Dendritic cell treated with granulocyte-macrophage colony-stimulating factor and Interleukin-4, amounts not matched to agents 40 ng/mL and 50 ng/mL, for 4 days (primary cell): Measurements from ENCODE around the gene ZACN.
A peak's percentile ranks its signal among the peaks of the same experiment; 100 is the strongest.
"Not testable (repeated sequence)": the region's sequence is repeated elsewhere in the genome, so short reads cannot be mapped to it uniquely, and the experiment has no call there.

ENCODE experiments used
- H3K27ac Mint-ChIP-seq: one replicate; pipeline ENCODE4 v1.8.0; 2022; ENCODE audit warnings: mild to moderate bottlenecking, mixed read lengths
- H3K27me3 Mint-ChIP-seq: one replicate; pipeline ENCODE4 v1.8.0; 2022; ENCODE audit warnings: mild to moderate bottlenecking, mixed read lengths
- H3K36me3 Mint-ChIP-seq: one replicate; pipeline ENCODE4 v1.8.0; 2022; ENCODE audit warnings: low read depth, mixed read lengths
- H3K4me1 Mint-ChIP-seq: one replicate; pipeline ENCODE4 v1.8.0; 2022; ENCODE audit warnings: low read depth, mixed read lengths
- H3K4me3 Mint-ChIP-seq: one replicate; pipeline ENCODE4 v1.8.0; 2022; ENCODE audit warnings: mild to moderate bottlenecking, moderate library complexity, mixed read lengths
- H3K9me3 Mint-ChIP-seq: one replicate; pipeline ENCODE4 v1.8.0; 2022; ENCODE audit warnings: mixed read lengths
- intact Hi-C: fragments of 100-400 bp; cut with micrococcal nuclease; formaldehyde crosslinking; loops from one replicate; pipeline ENCODE4 v1.15.0; 2022

The ZACN gene

DNA sequence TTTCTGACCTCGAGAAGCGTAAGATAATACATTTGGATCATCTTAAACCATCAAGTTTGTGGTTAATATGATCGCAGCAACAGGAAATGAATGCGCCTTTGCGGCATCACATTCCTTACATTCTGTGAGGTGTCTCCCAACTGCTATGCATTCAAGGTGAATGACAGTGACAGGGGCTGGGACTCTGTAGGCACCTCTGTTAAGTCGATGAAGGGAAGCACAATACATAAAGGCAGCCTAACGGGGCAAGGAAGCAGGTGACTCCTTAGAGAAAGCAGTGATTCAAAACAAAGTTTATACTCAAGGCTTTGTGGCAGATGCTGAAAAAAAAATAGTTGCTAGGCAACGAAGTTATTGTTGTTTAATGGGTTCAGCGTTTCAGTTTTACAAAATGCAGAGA is 30.3 kb upstream of the ZACN start:
- H3K27me3 Mint-ChIP-seq, result no peaks in the 10 kb centered on the region
- no peaks in the 10 kb centered on the region for H3K9me3 Mint-ChIP-seq
- H3K4me3 Mint-ChIP-seq, result no peak overlapping the region
- H3K36me3 Mint-ChIP-seq, result peaks cover 95% of the 10 kb centered on the region
- intact Hi-C loops, result no loop called here
- peak overlapping the region; percentile 58 for H3K27ac Mint-ChIP-seq
- peaks cover 44% of the 10 kb centered on the region for H3K4me1 Mint-ChIP-seq

DNA sequence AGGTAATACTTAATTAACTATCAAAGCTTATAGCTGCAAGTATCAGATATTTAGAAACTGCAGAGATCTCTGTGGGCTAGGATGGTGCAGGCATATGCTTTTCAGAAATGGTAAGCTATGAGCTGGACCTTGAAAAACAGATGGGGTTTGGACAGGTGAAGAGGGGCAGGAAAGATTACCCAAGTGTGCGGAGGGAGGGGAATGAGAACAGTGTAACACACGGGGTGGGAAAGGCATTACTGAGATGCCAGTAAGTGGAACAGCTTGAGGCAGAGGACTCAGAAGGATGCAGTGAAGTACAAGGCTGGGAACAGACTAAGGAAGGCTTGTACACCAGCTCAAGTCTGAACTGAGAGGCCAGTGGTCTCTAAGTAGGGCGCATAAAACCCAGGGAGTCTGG is 29.7 kb upstream of the ZACN start:
- H3K4me1 Mint-ChIP-seq, result peaks cover 49% of the 10 kb centered on the region
- no peaks in the 10 kb centered on the region for H3K9me3 Mint-ChIP-seq
- intact Hi-C loops, result no loop called here
- no peaks in the 10 kb centered on the region for H3K27me3 Mint-ChIP-seq
- peak overlapping the region; percentile 10 for H3K27ac Mint-ChIP-seq
- H3K4me3 Mint-ChIP-seq, result no peak overlapping the region
- H3K36me3 Mint-ChIP-seq, result peaks cover 95% of the 10 kb centered on the region

DNA sequence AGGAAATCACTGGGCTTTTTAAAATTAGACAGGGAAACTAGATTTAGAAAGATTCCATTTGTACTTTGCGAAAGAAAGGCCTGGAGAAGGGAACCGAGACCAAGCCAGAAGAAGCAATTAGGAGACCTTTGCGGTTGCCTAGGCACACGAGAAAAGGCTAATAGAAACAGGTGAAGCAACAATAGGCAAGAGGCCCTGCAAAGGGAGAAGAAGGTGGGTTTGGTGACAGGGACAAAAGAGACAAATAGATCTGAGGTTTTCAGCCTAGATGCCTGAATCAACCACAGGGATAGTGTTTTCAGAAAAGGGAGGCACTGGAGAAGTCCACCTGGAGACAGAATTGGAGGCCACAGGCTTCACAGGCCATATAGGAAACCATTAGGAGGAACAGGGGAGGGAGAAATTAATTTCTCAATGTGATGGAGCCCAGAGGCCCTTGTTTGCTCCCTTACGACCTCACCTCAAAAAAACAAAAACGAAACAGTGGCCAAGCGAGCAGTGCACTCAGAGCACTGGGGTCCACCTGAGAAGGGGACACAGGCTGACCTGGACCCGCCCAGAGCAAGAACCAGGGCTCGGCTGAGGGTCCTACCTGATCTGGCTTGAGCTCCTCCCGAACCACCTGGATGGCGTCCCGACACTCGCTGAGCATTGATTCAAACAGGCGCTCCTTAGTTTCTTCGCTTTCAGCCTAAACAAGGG is 29.0 kb upstream of the ZACN start:
- intact Hi-C loops, result no loop called here
- H3K4me1 Mint-ChIP-seq, result peaks cover 49% of the 10 kb centered on the region
- H3K36me3 Mint-ChIP-seq, result peaks cover 95% of the 10 kb centered on the region
- no peaks in the 10 kb centered on the region for H3K27me3 Mint-ChIP-seq
- H3K9me3 Mint-ChIP-seq, result no peaks in the 10 kb centered on the region
- no peak overlapping the region for H3K27ac Mint-ChIP-seq
- H3K4me3 Mint-ChIP-seq, result no peak overlapping the region

DNA sequence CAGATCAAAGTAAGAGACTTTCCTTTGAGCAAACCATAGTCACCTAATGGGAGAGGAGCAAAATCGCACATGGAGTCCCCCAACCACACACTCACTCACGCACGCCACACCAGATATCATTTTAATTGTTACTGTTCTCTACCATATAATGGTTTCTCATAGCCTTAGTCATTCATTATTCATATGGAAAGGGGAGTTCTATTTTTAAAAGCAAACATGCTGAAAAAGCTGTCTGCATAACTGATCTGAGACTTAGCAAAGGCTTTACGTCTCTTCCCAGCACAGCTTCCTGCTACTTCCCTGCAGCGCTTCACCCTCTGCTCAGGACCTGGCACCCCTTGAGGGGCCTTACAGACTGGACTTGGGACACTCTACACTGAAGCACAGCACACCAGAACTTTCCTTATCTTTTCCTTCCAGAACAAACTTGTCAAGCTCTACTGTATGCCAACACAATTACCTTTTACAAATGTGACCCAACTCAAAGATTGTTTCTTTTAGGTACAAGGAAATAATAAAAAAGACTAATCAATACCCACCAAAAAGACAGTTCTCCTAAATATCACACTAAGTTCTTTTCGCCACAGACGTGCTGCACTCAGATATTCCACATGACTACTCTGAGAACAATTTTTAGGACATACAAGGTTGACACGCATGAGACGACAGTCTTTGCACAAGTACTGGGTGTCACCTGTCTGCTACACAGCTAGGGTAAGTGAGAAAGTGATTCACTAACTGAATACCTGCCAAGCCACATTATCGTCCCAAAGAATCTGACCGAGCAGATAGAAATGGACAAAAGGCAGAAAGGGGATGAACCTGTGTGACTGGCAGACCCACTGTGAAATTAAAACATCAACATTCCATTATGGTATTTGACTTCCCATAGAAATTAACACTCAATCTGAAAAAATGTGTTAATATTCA is 28.2 kb upstream of the ZACN start:
- peaks cover 95% of the 10 kb centered on the region for H3K36me3 Mint-ChIP-seq
- H3K4me1 Mint-ChIP-seq, result peaks cover 49% of the 10 kb centered on the region
- no peak overlapping the region for H3K27ac Mint-ChIP-seq
- H3K4me3 Mint-ChIP-seq, result no peak overlapping the region
- intact Hi-C loops, result no loop called here
- no peaks in the 10 kb centered on the region for H3K27me3 Mint-ChIP-seq
- H3K9me3 Mint-ChIP-seq, result no peaks in the 10 kb centered on the region

DNA sequence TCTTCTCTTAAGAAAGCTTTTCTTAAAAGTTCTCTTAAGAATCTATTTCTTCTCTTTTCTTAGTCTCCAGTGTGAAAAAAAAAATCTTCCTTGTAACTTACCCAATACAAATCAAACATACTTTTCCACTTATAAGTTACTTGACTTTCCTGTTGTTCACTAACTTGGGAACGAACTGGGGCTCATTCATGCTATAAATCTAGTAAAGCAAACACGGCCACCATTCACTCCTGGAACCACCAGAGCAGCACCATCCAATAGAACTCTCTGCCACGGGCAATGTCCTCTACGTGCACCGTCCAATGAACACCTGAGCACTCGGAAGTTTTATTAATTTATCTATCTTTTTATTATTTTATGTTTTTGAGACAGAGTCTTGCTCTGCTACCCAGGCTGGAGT is 27.4 kb upstream of the ZACN start:
- peaks cover 42% of the 10 kb centered on the region for H3K4me1 Mint-ChIP-seq
- intact Hi-C loops, result no loop called here
- H3K27me3 Mint-ChIP-seq, result no peaks in the 10 kb centered on the region
- H3K4me3 Mint-ChIP-seq, result no peak overlapping the region
- H3K36me3 Mint-ChIP-seq, result peaks cover 95% of the 10 kb centered on the region
- H3K27ac Mint-ChIP-seq, result peak overlapping the region; percentile 18
- no peaks in the 10 kb centered on the region for H3K9me3 Mint-ChIP-seq

DNA sequence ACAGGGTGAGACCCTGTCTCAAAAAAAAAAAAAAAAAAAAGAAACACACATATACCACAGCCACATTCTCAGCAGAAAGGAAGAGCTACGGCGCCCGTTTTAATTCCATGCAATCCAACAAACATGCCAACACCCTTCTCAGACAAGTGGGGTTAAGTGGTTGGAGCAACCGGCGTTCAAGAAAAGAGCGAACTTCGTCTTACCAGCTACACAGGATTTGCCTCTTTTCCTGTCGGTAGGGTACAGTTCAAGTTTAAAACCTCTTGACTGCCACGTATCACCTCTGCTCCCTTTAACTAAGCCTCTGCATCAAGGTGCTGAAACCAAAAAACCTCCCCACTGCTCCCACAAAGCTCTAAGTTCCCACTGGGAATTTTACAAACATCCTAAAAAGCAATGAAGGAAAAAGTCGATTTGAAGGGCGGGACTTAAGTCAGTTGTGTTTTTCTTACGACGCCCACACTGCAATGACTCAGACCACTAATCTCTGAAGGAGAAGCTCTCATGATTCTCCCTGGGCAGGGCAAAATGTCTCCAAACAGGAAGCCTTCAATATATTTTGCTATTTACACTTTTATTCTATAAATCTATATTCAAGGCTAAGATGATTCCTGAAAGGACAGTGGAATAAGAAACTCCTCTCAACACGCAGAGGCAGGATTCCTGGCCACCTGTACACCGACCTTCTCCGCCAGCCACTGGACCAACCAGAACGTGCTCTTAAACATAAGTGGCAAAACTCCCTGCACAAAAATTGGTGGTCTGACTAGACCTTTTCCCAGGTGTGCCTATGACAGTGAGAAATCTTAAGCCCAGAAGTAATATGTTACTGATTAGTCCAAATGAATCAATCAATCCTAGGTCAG is 25.5 kb upstream of the ZACN start:
- Mint-ChIP-seq H3K27ac (no peak overlapping the region), H3K9me3 (no peaks in the 10 kb centered on the region), H3K27me3 (no peaks in the 10 kb centered on the region), H3K4me1 (peaks cover 33% of the 10 kb centered on the region), H3K4me3 (no peak overlapping the region), H3K36me3 (peaks cover 96% of the 10 kb centered on the region)
- intact Hi-C loops, result no loop called here

DNA sequence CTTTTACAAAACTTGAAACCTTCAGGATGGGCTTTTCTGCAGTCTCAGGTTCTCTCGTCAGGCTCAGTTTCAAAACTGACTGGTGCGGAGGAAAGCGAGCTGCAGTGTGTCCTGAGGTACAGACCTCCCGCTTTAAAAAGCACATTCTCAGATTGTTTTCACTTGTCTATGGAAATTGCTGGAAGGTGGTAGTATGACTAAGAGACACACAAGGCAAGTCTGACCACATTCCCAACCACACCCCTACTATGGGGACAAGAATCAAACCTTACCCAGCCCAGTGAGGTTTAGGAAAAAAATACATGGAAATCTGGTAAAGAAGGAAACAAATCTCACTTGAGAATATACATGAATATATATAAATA is 24.9 kb upstream of the ZACN start:
- Mint-ChIP-seq H3K4me3 (no peak overlapping the region), H3K27me3 (no peaks in the 10 kb centered on the region), H3K9me3 (no peaks in the 10 kb centered on the region), H3K36me3 (peaks cover 96% of the 10 kb centered on the region), H3K4me1 (peaks cover 27% of the 10 kb centered on the region), H3K27ac (no peak overlapping the region)
- intact Hi-C loops, result no loop called here

DNA sequence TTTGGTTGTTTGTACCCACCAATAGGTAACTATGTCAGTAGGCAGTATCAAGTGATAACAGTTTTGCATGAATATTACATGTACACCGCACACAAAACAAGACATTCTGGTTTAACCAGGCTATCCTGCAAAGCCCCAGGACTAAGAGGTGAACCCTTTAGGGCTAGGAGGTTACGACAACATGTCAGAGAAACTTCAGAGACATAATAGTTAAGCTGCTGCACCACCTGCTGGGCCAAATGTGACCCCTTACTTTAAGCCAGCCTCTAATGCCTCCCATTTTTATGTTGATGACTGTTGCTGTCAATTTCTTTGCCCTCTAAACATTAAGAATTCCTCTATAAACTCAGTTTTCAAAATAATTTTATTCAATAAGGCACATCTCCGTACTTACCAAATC is 22.1 kb upstream of the ZACN start:
- intact Hi-C loops, result no loop called here
- no peaks in the 10 kb centered on the region for H3K9me3 Mint-ChIP-seq
- H3K27ac Mint-ChIP-seq, result no peak overlapping the region
- H3K27me3 Mint-ChIP-seq, result no peaks in the 10 kb centered on the region
- H3K4me1 Mint-ChIP-seq, result peaks cover 10% of the 10 kb centered on the region
- no peak overlapping the region for H3K4me3 Mint-ChIP-seq
- peaks cover 96% of the 10 kb centered on the region for H3K36me3 Mint-ChIP-seq

DNA sequence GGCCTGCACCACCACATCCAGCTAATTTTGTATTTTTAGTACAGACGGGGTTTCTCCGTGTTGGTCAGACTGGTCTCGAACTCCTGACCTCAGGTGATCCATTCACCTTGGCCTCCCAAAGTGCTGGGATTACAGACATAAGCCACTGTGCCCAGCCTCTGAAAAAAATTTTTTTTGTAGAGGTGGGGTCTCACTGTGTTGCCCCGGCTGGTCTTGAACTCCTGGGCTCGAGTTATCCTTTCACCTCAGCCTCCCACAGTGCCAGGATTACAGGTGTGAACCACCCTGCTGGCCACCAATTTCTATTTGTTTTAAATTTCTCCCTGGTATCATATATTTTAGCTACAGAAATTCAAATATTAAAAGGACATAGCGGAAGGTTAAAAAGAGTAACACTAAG is 20.7 kb upstream of the ZACN start:
- H3K4me1 Mint-ChIP-seq, intact Hi-C loops, H3K27ac Mint-ChIP-seq, H3K4me3 Mint-ChIP-seq, H3K9me3 Mint-ChIP-seq, H3K27me3 Mint-ChIP-seq: not testable (repeated sequence)
- peaks cover 100% of the 10 kb centered on the region for H3K36me3 Mint-ChIP-seq

DNA sequence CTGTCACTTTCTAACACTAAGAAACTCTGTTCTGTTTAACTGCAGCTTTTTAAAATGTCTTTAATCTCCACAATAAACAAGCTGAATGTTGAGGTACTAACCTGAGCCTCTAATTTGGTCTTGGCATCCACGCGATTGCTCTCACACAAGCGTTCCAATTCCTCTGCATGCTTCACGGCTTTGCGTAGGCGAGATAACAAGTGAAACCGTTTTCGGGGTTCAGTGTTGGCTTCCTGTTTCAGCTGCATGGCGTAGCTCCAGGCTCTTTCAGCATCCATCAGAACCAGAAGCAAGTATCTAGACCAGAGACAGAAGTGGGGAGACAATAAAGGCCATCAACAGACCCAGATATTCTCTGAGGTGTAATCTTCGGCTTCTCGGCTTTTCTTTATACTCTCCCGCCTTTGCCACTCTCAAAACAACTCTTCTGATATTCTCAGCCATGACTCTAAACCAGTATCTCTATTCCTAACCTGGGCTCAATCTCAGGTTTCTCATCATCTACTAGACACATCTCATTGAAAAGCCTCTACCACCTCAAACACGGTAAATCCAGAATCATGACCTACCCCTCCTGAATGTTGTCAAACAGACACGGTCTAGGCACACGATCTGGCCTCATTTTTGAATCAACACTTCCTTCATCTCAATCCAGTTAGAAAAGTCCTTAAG is 15.0 kb upstream of the ZACN start:
- H3K9me3 Mint-ChIP-seq, result no peaks in the 10 kb centered on the region
- intact Hi-C loops, result no loop called here
- H3K4me3 Mint-ChIP-seq, result no peak overlapping the region
- peaks cover 99% of the 10 kb centered on the region for H3K36me3 Mint-ChIP-seq
- no peak overlapping the region for H3K27ac Mint-ChIP-seq
- no peaks in the 10 kb centered on the region for H3K4me1 Mint-ChIP-seq
- no peaks in the 10 kb centered on the region for H3K27me3 Mint-ChIP-seq

DNA sequence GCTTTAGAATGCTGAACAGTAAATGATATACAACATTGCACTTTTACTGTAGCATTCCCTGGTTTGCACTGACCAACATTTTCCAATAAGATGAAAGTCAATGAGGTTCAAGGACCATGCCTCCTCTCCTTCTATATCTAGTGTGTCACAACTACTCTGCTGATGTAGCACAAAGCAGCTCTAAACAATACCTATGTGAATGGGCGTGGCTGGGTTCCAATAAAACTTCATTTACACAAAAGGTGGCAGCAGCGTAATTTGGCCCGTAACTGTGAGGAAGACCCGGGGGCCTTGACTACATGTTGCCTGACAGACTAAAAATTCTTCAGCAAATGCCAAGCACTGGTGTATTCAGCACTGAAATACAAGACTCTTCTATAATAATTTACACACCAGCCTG is 13.2 kb upstream of the ZACN start:
- Mint-ChIP-seq H3K27ac (no peak overlapping the region), H3K4me1 (peaks cover 9% of the 10 kb centered on the region)

DNA sequence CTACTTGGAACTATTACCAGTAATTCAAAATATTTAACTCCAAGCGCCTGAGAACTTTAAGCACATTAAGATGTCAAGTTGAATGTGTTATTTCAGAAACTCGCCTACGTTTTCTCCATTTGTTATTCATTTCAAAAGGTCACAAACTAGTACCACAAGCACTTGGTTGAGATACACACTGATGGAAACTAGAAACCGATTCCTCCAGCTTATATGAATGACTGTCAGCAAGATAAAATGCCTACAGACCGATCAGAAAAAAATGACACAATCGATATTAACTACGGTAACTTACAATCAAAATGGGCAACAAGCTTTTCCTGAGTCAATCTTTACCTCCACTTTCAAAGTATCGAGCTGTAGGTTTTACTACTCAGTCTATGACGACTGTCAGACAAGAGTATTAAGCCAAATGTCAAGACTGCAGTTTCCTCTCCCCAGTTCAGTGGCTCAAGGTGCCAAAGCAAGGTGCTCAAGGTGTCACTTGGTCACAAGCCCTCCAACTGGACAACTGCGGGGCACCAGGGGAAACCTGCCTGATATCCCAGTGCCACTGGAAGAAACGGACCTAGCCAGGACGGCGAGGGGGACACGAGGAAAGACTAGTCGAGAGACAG is 7.3 kb upstream of the ZACN start:
- intact Hi-C loops, result no loop called here
- peaks cover 33% of the 10 kb centered on the region for H3K27me3 Mint-ChIP-seq
- peak overlapping the region; percentile 88 for H3K27ac Mint-ChIP-seq
- peaks cover 41% of the 10 kb centered on the region for H3K36me3 Mint-ChIP-seq
- H3K4me1 Mint-ChIP-seq, result peaks cover 36% of the 10 kb centered on the region
- H3K9me3 Mint-ChIP-seq, result no peaks in the 10 kb centered on the region
- peak overlapping the region; percentile 92 for H3K4me3 Mint-ChIP-seq

More for the DNA sequence above, 13.2 kb upstream of the ZACN start:
- no peaks in the 10 kb centered on the region for H3K27me3 Mint-ChIP-seq
- intact Hi-C loops, result no loop called here
- H3K36me3 Mint-ChIP-seq, result peaks cover 88% of the 10 kb centered on the region
- no peaks in the 10 kb centered on the region for H3K9me3 Mint-ChIP-seq
- no peak overlapping the region for H3K4me3 Mint-ChIP-seq

DNA sequence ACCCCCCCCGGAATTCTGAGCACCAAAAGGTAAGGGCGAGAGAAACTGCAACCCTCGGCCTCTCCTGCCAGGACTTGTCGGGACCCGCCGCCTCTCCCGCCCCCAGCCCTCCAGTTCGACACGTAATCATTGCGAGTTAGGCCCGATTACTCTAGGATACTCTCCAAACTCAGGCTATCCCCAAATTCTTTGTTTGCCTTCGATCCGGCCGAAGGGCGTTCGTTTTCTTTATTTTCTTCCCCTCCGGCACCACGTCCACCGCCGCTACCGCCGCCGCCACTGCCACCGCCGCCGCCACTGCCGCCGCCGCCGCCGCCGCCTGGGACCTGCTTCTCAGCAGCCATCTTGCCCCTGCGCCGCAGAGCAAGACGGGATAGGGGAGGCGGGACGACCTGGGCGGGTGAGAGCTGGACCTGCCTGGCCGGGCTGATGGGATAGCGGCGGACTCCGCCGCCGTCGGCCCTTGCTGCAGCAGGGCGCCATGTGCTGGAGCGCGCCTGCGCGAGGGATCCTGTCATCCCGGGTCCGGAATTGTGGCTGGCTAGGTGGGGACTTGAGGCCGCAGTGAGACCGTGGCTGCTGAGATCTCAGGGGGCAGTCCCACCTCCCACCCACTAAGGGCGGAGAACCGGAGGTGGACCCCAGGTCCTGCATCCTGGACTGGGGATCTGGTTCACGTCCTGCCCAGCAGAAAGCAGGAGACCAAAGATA is 6.7 kb upstream of the ZACN start, which contains the start of gene SRP68:
TSS of gene SRP68 (minus strand) at position 370 of the 711 bp plus-strand sequence. CDS start at position 344, 26 bp downstream.
- peaks cover 42% of the 10 kb centered on the region for H3K4me1 Mint-ChIP-seq
- peaks cover 34% of the 10 kb centered on the region for H3K36me3 Mint-ChIP-seq
- H3K4me3 Mint-ChIP-seq, result peak within 1 kb of the TSS; percentile 92
- H3K27me3 Mint-ChIP-seq, result peaks cover 40% of the 10 kb centered on the region
- H3K9me3 Mint-ChIP-seq, result no peaks in the 10 kb centered on the region
- intact Hi-C loops, result no loop called here
- peak within 1 kb of the TSS; percentile 88 for H3K27ac Mint-ChIP-seq
